ENCODE measurements around the gene TRAPPC10. TPM values are rescaled to one million over a fixed set of nuclear protein-coding genes. Genes with fewer than 3 reads are reported as not detected.

Gene TRAPPC10
- polyA plus RNA-seq, 1 of the 3 experiments (the other 2 are of a cell fraction) = 17.5 TPM

- ChIA-PET POLR2A (interaction anchor here (0.9 kb wide), 1 partner anchor 18 kb away, joined by 3 read pairs; the partner anchor contains the start of gene TRAPPC10), CTCF (interaction anchor here (1.5 to 2.4 kb wide), 2 partner anchors 17 to 18 kb away, joined by 3 to 9 read pairs; no protein-coding TSS in a partner anchor)
- Histone ChIP-seq H3K27me3 (ENCODE audit: insufficient read depth) (no peaks in the 10 kb centered on the region), H3K4me1 (ENCODE audit: control insufficient read depth in 1 of 2, insufficient read depth in 2 of 2, low read depth in 1 of 2, low read length in 1 of 2) (no peaks in the 10 kb centered on the region), H3K9me2 (no peaks in the 10 kb centered on the region), H2AFZ (ENCODE audit: low read depth) (no peak overlapping the region), H3K36me3 (replicated peaks in 1 of 2; ENCODE audit: control insufficient read depth in 1 of 2, insufficient read depth in 2 of 2, low read length in 1 of 2) (no peaks in the 10 kb centered on the region), H3K9ac (no peak overlapping the region), H3K4me2 (no peak overlapping the region), H3K79me2 (ENCODE audit: insufficient read depth) (no peaks in the 10 kb centered on the region), H3K4me3 (ENCODE audit: low read depth in 2 of 2, low read length in 1 of 2) (no peak overlapping the region), H3F3A (replicated peaks; ENCODE audit: insufficient read depth) (no peaks in the 10 kb centered on the region), H3K9me3 (no peaks in the 10 kb centered on the region), H3K27ac (ENCODE audit: low read depth in 2 of 2, low read length in 1 of 2) (no peak overlapping the region), H4K20me1 (ENCODE audit: insufficient read depth) (no peaks in the 10 kb centered on the region)
- TF ChIP-seq MXI1 (IDR thresholded peaks at IDR 0.05; ENCODE audit: low read depth, low read length) = no peak
- no peak for TF ChIP-seq TCF12 (IDR thresholded peaks at IDR 0.05)
- no peak for TF ChIP-seq JUND (IDR thresholded peaks at IDR 0.05)
- no peak for TF ChIP-seq GATA2 (CRISPR knock-in tag; IDR thresholded peaks at IDR 0.05)
- TF ChIP-seq FOSL2 (IDR thresholded peaks at IDR 0.05; ENCODE audit: borderline replicate concordance, low read depth) = no peak
- TF ChIP-seq FOXJ3 (CRISPR knock-in tag; IDR thresholded peaks at IDR 0.05) = no peak
- TF ChIP-seq NRF1 (IDR thresholded peaks at IDR 0.05; ENCODE audit: low read depth, low read length) = no peak
- no peak for TF ChIP-seq MAX (IDR thresholded peaks at IDR 0.05; ENCODE audit: low read depth)
- TF ChIP-seq, protein P1, sequence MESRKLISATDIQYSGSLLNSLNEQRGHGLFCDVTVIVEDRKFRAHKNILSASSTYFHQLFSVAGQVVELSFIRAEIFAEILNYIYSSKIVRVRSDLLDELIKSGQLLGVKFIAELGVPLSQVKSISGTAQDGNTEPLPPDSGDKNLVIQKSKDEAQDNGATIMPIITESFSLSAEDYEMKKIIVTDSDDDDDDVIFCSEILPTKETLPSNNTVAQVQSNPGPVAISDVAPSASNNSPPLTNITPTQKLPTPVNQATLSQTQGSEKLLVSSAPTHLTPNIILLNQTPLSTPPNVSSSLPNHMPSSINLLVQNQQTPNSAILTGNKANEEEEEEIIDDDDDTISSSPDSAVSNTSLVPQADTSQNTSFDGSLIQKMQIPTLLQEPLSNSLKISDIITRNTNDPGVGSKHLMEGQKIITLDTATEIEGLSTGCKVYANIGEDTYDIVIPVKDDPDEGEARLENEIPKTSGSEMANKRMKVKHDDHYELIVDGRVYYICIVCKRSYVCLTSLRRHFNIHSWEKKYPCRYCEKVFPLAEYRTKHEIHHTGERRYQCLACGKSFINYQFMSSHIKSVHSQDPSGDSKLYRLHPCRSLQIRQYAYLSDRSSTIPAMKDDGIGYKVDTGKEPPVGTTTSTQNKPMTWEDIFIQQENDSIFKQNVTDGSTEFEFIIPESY (IDR thresholded peaks at IDR 0.05; ENCODE audit: borderline replicate concordance, low read depth) = no peak
- TF ChIP-seq YY1 (IDR thresholded peaks at IDR 0.05; ENCODE audit: low read depth) = no peak
- no peak for TF ChIP-seq NFIC (IDR thresholded peaks at IDR 0.05; ENCODE audit: borderline replicate concordance)
- TF ChIP-seq SMC3 (IDR thresholded peaks at IDR 0.05; ENCODE audit: low read depth, low read length) = no peak
- TF ChIP-seq EP300 (IDR thresholded peaks at IDR 0.05; ENCODE audit: borderline replicate concordance in 1 of 2, low read depth in 1 of 2, low read length in 1 of 2) = no peak
- no peak for TF ChIP-seq FOXM1 (IDR thresholded peaks at IDR 0.05; ENCODE audit: low read depth)
- DNase-seq = no peak
- WGBS (ENCODE audit: low lambda C conversion rate) = 80% methylated on average over 7 of the region's 11 CpGs
Observed at GRCh38 chr21:43994085-43994484, 18.0 kb upstream of the TRAPPC10 start.

DNA sequence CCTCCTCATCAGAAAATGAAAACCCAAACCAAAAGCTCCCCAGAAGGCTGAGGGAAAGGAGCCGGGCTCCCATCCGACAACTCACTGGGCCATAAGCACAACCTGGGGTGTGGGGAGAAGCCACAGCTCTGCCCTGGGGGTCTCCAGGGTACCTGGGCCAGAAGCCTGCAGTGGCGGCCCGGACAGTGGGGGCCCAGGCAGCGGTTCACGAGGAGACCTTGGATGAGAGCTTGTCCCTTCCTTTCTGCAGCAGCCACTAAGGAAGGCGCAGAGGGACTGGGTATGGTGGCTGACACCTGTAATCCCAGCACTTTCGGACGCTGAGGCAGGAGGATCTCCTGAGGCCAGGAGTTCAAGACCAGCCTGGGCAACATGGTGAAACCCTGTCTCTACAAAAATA, 17.5 kb upstream of the TRAPPC10 start:
- Histone ChIP-seq H3K9me2 (no peaks in the 10 kb centered on the region), H3K36me3 (replicated peaks in 1 of 2; ENCODE audit: control insufficient read depth in 1 of 2, insufficient read depth in 2 of 2, low read length in 1 of 2) (no peaks in the 10 kb centered on the region), H4K20me1 (ENCODE audit: insufficient read depth) (no peaks in the 10 kb centered on the region), H3K4me3 (ENCODE audit: low read depth in 2 of 2, low read length in 1 of 2) (no peak overlapping the region), H3K27me3 (ENCODE audit: insufficient read depth) (no peaks in the 10 kb centered on the region), H3K9ac (no peak overlapping the region), H3K9me3 (no peaks in the 10 kb centered on the region), H3K4me1 (ENCODE audit: control insufficient read depth in 1 of 2, insufficient read depth in 2 of 2, low read depth in 1 of 2, low read length in 1 of 2) (no peaks in the 10 kb centered on the region), H2AFZ (ENCODE audit: low read depth) (no peak overlapping the region), H3K4me2 (no peak overlapping the region), H3F3A (replicated peaks; ENCODE audit: insufficient read depth) (no peaks in the 10 kb centered on the region), H3K27ac (ENCODE audit: low read depth in 2 of 2, low read length in 1 of 2) (no peak overlapping the region), H3K79me2 (ENCODE audit: insufficient read depth) (no peaks in the 10 kb centered on the region)
- CTCF ChIA-PET = interaction anchor here (1.3 to 1.5 kb wide), 2 partner anchors 16 to 19 kb away, joined by 3 to 4 read pairs; no protein-coding TSS in a partner anchor
- no peak for DNase-seq
- POLR2A ChIA-PET = interaction anchor here (0.9 kb wide), 1 partner anchor 18 kb away, joined by 3 read pairs; the partner anchor contains the start of gene TRAPPC10
- no peak for TF ChIP-seq JUND (IDR thresholded peaks at IDR 0.05)
- TF ChIP-seq RCOR1 (IDR thresholded peaks at IDR 0.05; ENCODE audit: low read length) = no peak
- whole genome bisulfite sequencing (ENCODE audit: low lambda C conversion rate) = 88% methylated on average over 5 of the region's 9 CpGs
